Hematopoietic multipotent progenitor cell (in vitro differentiated cells): ENCODE results near the gene CSMD2. TPM values are rescaled to one million over a fixed set of nuclear protein-coding genes. Genes with fewer than 3 reads are reported as not detected.
"Not testable (repeated sequence)": the region's sequence is repeated elsewhere in the genome, so short reads cannot be mapped to it uniquely, and the experiment has no call there.

Source experiments
- DNase-seq, 3 donors: peaks; one replicate each; pipeline ENCODE4 v3.0.0-alpha.2; 2011 to 2015; ENCODE audit warnings: low read depth in 2 of 3, low spot score in 2 of 3
- total RNA-seq: library from RNA; depleted of rRNA; stranded (reverse); fragments of >200 nt; gene quantifications from one replicate; pipeline ENCODE4 v1.2.3, GENCODE V29; 2012

The CSMD2 gene
- total RNA-seq, 1 donor, result not detected

- DNase-seq, result not testable (repeated sequence)
These were observed 148.7 kb downstream of the CSMD2 start for GRCh38 chr1:34016281-34016680.

GRCh38 chr1:34013958-34014737, 150.9 kb downstream of the CSMD2 start:
- peak in 1 of 3 donors; percentile 3 for DNase-seq

- no peak for DNase-seq
These were observed 151.9 kb downstream of the CSMD2 start for GRCh38 chr1:34013136-34013535.

GRCh38 chr1:34009340-34009985, 155.6 kb downstream of the CSMD2 start:
- DNase-seq, result no peak

- no peak for DNase-seq
These were observed 157.3 kb downstream of the CSMD2 start for GRCh38 chr1:34007760-34008159.

- no peak for DNase-seq
These were observed 159.7 kb downstream of the CSMD2 start for GRCh38 chr1:34005309-34005708.

- DNase-seq, result no peak
These were observed 162.2 kb downstream of the CSMD2 start for GRCh38 chr1:34002810-34003209.

GRCh38 chr1:33997127-33998036, 167.6 kb downstream of the CSMD2 start:
- no peak for DNase-seq

GRCh38 chr1:33996281-33996680, 168.7 kb downstream of the CSMD2 start:
- DNase-seq, result no peak

- no peak for DNase-seq
These were observed 171.7 kb downstream of the CSMD2 start for GRCh38 chr1:33993301-33993700.

- no peak for DNase-seq
These were observed 174.7 kb downstream of the CSMD2 start for GRCh38 chr1:33990281-33990680.

- no peak for DNase-seq
These were observed 176.9 kb downstream of the CSMD2 start for GRCh38 chr1:33988161-33988560.

- DNase-seq, result no peak
These were observed 178.5 kb downstream of the CSMD2 start for GRCh38 chr1:33986390-33987095.

- DNase-seq, result no peak
These were observed 179.4 kb downstream of the CSMD2 start for GRCh38 chr1:33985656-33986055.

GRCh38 chr1:33984906-33985565, 180.0 kb downstream of the CSMD2 start:
- no peak for DNase-seq

GRCh38 chr1:33982419-33982818, 182.6 kb downstream of the CSMD2 start:
- DNase-seq, result no peak

- no peak for DNase-seq
These were observed 185.7 kb downstream of the CSMD2 start for GRCh38 chr1:33979341-33979740.

GRCh38 chr1:33975961-33976360, 189.1 kb downstream of the CSMD2 start:
- DNase-seq, result no peak

- DNase-seq, result no peak
These were observed 191.1 kb downstream of the CSMD2 start for GRCh38 chr1:33973799-33974545.
